ENCODE data around the gene GPR162.
"Not testable (repeated sequence)": the region's sequence is repeated elsewhere in the genome, so short reads cannot be mapped to it uniquely, and the experiment has no call there.

GPR162 gene

DNA sequence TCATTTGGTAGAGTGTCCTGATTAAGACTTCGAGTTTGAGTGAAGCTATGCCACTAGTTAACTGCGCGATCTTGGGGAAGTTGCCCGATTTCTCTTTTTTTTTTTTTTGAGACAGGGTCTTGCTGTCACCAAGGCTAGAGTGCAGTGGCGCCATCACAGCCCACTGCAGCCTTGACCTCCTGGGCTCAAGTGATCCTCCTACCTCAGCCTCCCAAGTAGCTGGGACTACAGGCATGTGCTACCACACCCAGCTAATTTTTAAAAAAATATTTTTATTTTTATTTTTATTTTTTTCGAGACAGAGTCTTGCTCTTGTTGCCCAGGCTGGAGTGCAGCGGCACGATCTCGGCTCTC lies 52.4 kb downstream of the GPR162 start:
- H3K14ac ChIP-seq (ENCODE audit: low read length in 2 of 2), result peak overlapping the region in 1 of 2 experiments; percentile 83
- H3K9me3 ChIP-seq (ENCODE audit: control insufficient read depth, low read length); H3K79me1 ChIP-seq (replicated peaks; ENCODE audit: low read length, poor library complexity, severe bottlenecking); H2BK5ac ChIP-seq (ENCODE audit: low read depth, low read length, poor library complexity, severe bottlenecking); H2AFZ ChIP-seq (ENCODE audit: low read depth, low read length); DNase-seq; H3K23ac ChIP-seq (ENCODE audit: low read length in 2 of 2); H2BK15ac ChIP-seq (ENCODE audit: low read depth, poor library complexity, severe bottlenecking); H4K91ac ChIP-seq (ENCODE audit: low read length); H4K8ac ChIP-seq (ENCODE audit: low read length); H3K27me3 ChIP-seq (ENCODE audit: control insufficient read depth in 1 of 2, insufficient read depth in 1 of 2, low read length in 2 of 2); H2BK120ac ChIP-seq (ENCODE audit: low read depth, low read length): not testable (repeated sequence)
- H3K4ac ChIP-seq (ENCODE audit: low read depth in 1 of 2, low read length in 2 of 2), result peak overlapping the region in 1 of 2 experiments; percentile 78
- peaks cover 15% of the 10 kb centered on the region for H3K4me1 ChIP-seq (ENCODE audit: control insufficient read depth, insufficient read depth, low read depth, low read length)
- H2BK12ac ChIP-seq (ENCODE audit: low read length in 2 of 2), result peak overlapping the region in 1 of 2 experiments; percentile 6
- H3K27ac ChIP-seq (ENCODE audit: low read length, poor library complexity, severe bottlenecking), result peak overlapping the region; percentile 69
- peak overlapping the region in 1 of 2 experiments; percentile 94 for H3K18ac ChIP-seq (ENCODE audit: low read depth in 1 of 2, low read length in 2 of 2)
- H3K9ac ChIP-seq (ENCODE audit: low read length), result peak overlapping the region; percentile 97
- WGBS, result 87% methylated on average over 8 of the region's 9 CpGs
- H2AK5ac ChIP-seq (ENCODE audit: low read length, severe bottlenecking), result peak overlapping the region; percentile 51
- H3K4me3 ChIP-seq (ENCODE audit: insufficient read depth in 1 of 2, low read depth in 1 of 2, low read length in 2 of 2), result peak overlapping the region; percentile 86 to 89
- H3K4me2 ChIP-seq (ENCODE audit: low read length, poor library complexity, severe bottlenecking), result peak overlapping the region; percentile 25
- H3K36me3 ChIP-seq (ENCODE audit: control insufficient read depth in 1 of 2, insufficient read depth in 2 of 2, low read depth in 1 of 2, low read length in 2 of 2), result peaks cover 27 to 40% of the 10 kb centered on the region in 2 experiments
